HG03135 (cell line): ENCODE data around the gene SMIM24.
A peak's percentile ranks its signal among the peaks of the same experiment; 100 is the strongest.

Experiments
- ATAC-seq: cut with Tn5 transposase; IDR thresholded peaks from one replicate; pipeline ENCODE4 v1.9.1; 2021; ENCODE audit warnings: mild to moderate bottlenecking, moderate library complexity; ENCODE audit not compliant: unreplicated experiment

SMIM24 gene

GRCh38 chr19:3499738-3500428 lies 19.6 kb upstream of the SMIM24 start:
- ATAC-seq = peak; percentile 5

GRCh38 chr19:3497757-3498520 lies 17.6 kb upstream of the SMIM24 start:
- ATAC-seq = no peak

- no peak for ATAC-seq
Observed at GRCh38 chr19:3496392-3497273, 16.3 kb upstream of the SMIM24 start.

GRCh38 chr19:3494559-3494958 lies 14.2 kb upstream of the SMIM24 start:
- no peak for ATAC-seq

GRCh38 chr19:3494051-3494450 lies 13.7 kb upstream of the SMIM24 start:
- no peak for ATAC-seq

GRCh38 chr19:3493651-3494050 lies 13.3 kb upstream of the SMIM24 start:
- ATAC-seq = no peak

- ATAC-seq = no peak
Observed at GRCh38 chr19:3492919-3493318, 12.6 kb upstream of the SMIM24 start.

GRCh38 chr19:3492131-3492839 lies 12.0 kb upstream of the SMIM24 start:
- ATAC-seq = no peak

GRCh38 chr19:3491396-3492119 lies 11.2 kb upstream of the SMIM24 start:
- ATAC-seq = no peak

- no peak for ATAC-seq
Observed at GRCh38 chr19:3483226-3483628, 2.9 kb upstream of the SMIM24 start, which contains the start of gene SMIM44. Gene SMIM44, minus strand, starts transcription at chr19:3483441. Its CDS starts 38 bp downstream, at chr19:3483403.

- no peak for ATAC-seq
Observed at GRCh38 chr19:3482507-3483225, 2.3 kb upstream of the SMIM24 start.

- ATAC-seq = no peak
Observed at GRCh38 chr19:3481241-3482090, 1.1 kb upstream of the SMIM24 start.

GRCh38 chr19:3479834-3480215 lies 500 bp downstream of the SMIM24 start:
- no peak for ATAC-seq

- ATAC-seq = no peak
Observed at GRCh38 chr19:3479177-3479833, 1.0 kb downstream of the SMIM24 start.

GRCh38 chr19:3478409-3479176 lies 1.7 kb downstream of the SMIM24 start:
- ATAC-seq = no peak

GRCh38 chr19:3477951-3478350 lies 2.4 kb downstream of the SMIM24 start:
- no peak for ATAC-seq

- ATAC-seq = no peak
Observed at GRCh38 chr19:3477506-3477905, 2.8 kb downstream of the SMIM24 start.
